Lower leg skin (tissue), 3 donors: ENCODE results near the gene CCDC69.

Experiments used
- CTCF ChIP-seq, 3 donors: fragments of 450-650 bp; IDR thresholded peaks; one replicate each; pipeline ENCODE4 v1.5.1; 2016; ENCODE audit warnings: antibody characterized with exemption in 3 of 3, mild to moderate bottlenecking in 3 of 3, moderate library complexity in 2 of 3
- POLR2A ChIP-seq, 2 donors: fragments of 450-650 bp; IDR thresholded peaks; one replicate each; pipeline ENCODE4 v1.6.1; 2016 to 2017; ENCODE audit warnings: antibody characterized with exemption in 2 of 2, mild to moderate bottlenecking in 1 of 2, moderate library complexity in 1 of 2

- TF ChIP-seq CTCF (IDR thresholded peaks at IDR 0.05) (no peak), POLR2A (IDR thresholded peaks at IDR 0.05) (no peak)
Observed at GRCh38 chr5:151200913-151201595, 22.8 kb downstream of the CCDC69 start.
